Ureter (tissue), 1 donor: ENCODE measurements around the gene BTRC. TPM values are rescaled to one million over a fixed set of nuclear protein-coding genes. Genes with fewer than 3 reads are reported as not detected.

Source experiments
- DNase-seq: peaks from one replicate; pipeline ENCODE4 v3.0.0-alpha.2; 2020; ENCODE audit warnings: low spot score
- total RNA-seq: library from RNA; stranded (reverse); gene quantifications from one replicate; pipeline ENCODE4 v1.2.4, GENCODE V29; 2023
- donor health status: DM: yes; HTN: yes; CAD: no.

The BTRC gene
- total RNA-seq, 1 donor from 2014 or later, result 30.9 TPM

DNA sequence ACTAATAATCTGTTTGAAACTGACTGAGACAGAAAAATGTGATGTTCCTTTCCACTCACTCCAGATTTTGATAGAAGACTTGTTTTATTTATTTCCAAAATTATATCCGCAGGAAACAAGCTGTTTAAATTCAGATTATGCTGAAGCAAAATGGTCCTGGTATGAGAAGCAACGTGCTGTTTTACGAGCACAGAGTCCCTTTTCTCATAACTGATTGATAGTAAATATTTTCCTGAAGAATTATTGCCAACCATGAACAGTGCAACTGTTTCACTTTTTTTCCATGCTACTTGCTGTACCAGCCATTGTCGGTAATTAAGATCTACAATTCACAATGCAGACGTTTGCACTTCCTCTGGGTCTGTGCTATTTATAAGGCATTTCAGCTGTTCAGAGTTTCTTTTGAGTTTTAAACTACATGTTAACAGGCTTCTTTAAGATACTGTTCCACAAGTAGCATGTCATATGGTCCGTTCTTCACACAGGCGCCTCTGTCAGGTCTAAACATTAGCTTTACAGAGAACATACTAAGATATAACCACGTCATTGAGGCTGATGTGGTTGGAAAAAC lies 130.3 kb downstream of the BTRC start:
- DNase-seq, result no peak

DNA sequence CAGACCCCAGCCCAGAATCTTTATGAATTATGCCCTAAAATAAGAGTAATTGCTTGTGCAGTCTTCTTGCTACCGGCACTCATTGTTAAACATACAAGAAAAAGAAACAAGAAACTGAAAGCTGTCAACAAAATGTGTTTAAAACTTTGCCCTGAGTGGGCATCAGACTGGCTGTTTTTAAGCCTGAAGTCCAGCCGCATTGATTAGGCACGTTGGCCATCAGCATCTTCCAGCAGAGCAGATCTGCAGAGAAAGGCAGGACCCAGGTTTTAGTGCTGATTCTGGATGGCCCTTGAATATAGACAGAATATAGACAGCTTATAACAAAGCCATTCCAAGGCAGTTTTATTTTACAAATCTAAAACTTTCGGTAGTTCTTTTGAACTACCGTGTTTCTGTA lies 131.2 kb downstream of the BTRC start:
- no peak for DNase-seq

DNA sequence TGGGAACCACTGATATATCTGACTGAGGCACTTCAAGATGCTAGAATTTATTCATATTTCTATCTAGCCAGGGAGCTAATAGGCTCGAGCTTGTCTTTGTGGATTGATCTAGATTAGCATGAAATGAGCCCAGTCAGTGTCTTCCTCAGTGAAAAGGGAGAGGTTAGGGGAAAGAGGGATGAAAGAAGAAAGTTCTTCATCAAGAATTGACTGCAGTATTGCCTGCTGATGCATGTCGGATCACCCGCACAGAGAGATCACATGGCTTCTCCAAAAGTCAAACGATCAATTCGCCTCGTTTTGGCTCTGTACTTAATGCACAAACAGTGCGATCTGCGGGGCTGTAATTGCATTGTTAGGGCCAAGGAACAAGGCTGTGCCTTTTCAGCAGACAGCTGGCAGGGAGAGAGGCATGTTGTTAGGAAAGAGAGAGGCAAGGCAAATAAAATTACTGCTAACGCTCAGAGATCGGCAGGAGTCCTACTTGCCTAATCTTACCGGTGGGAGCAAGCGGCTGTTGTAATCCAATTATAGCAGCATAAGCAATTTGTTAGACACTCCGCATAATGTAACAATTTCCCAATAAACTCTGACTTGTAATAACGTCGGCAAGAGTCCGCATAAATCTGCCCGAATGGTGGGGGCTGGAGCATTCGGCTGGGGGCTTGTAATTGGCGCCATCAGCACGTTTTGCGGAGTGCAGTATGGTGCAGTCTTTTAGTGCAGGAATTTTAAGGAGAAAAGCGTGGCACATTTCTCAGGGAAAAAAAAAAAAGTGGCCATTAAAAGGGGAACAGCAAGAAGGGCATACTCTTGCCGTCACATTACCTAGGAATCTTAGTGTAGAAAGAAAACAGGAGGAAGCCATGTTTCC lies 132.0 kb downstream of the BTRC start:
- no peak for DNase-seq

DNA sequence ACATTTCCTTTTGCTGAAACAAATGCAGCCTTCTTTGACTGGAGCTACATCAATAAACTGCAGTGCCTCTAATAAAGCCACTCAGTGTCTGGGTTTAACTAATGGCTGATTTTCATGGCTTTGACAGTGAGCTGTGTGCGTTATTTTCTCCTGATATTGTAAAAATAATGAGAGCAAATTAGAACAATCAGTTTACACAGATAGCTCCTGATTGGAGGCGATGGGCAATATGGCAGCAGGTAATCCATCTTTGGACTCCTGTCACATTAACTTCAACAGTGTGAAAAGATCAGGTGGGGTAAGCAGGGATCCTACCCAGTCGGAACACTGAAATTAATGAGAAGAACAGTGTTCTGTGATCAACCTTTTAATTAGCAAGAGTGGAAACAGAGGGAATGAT lies 133.4 kb downstream of the BTRC start:
- DNase-seq, result no peak

DNA sequence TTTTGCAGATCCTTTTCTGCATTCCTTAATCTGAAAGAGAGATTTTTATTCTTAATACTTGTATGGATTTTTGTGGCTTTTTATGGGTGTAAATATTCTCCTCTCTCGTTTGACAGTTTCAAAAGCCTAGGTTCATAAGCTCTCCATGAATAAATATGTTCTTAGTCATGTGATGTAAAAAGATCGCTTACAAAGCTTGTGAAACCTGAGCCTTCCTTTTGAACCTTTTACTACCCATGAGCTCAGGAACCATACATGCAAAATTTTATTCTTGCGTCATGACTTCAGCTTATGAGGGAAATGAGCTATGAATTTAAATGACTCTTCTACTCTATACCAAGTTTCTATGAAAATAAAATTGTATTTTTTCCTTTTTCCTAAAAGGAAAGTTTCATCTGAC lies 135.4 kb downstream of the BTRC start:
- no peak for DNase-seq

DNA sequence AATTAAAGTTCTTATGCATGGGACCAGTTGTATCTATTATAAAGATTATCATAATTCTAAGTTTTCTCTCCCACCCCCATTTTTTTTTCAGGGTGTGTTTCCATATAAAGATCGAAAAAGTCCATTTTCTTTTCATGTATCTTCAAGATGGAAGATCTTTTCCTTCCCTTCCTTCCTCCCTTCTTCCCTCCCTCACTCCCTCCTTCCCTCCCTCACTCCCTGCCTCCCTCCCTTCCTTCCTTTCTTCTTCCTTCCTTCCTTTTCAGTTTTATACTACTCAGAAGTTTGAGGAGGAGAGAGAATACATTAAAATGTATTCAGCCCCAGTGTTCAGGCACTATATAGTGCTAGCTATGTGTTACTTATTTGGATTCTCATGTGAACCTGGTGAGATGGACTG lies 136.1 kb downstream of the BTRC start:
- no peak for DNase-seq

DNA sequence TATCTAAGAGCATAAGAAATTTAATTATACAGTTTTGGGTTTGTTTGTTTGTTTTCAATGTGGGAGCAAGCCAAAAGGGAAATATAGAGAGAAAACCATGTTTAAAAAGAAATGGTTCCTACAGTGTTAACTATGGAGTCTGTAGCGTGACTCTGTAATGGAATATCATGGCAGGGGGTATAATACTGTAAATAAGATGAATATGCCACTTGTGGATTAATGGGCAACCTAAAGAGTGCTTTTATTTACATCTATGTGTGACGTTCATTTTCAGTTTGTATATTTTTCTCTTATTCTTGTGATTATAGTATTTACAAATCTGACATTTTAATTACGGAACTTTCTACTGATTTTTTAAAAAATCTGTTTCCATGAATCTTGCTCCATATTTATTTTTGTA lies 138.2 kb downstream of the BTRC start:
- no peak for DNase-seq

DNA sequence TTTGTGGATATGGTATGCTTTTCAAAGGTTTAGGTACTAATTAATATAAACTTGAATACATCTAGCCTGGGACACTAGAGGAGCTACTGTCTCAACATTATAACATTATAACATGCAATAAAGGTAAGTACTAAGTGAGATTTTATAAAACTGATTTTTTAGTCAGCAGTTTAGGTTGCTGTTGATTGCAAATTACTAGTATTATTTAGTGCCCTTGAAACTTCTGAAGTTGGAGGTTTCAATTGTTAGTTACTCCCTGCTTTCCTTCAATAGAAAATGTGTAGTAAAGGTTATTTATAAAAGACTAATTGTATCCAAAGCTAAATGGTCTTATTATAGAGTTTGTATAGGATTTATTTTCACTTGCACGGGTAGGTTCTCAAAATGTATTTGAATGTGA lies 138.8 kb downstream of the BTRC start:
- no peak for DNase-seq

DNA sequence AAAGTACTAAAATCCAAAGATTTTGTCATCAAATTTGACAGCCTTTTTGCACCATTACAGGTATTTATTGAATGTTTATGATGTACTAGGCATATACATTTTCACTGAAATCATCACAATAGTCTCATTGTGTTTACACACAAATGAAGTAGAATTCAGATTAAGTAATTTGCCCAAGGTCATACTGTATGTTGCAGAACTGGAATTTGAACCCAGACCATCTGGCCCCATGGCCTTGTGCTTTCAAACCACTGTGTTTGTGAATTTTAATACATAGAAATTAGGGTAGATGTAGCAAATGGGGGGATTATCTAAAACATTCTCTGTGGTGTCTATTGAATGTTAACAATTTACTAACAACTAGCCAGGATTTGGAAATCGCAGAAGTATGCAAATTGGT lies 139.3 kb downstream of the BTRC start:
- DNase-seq, result no peak

DNA sequence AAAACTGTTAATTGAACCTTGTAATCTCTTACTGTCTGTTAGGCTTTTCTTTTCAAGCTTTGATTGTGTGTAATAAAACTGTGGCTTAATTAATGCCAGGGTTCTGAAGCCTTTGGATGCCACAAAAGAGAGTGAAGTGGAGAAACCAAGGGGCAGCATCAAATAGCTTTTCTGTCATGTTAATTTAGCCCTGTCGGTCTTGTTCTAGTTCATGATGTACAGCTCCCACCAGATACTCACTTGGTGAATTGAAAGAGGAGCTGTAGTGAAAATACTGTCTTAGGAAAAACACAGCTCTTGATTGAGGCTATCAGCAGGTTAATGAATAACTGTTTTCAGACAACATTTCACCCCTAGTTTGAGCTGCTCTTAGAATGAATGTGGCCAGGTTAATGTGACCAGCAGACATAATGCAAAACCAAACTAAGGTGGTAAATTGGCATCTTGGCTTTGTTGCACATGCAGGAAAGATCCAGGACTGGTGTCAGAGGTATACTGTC lies 139.9 kb downstream of the BTRC start:
- no peak for DNase-seq

DNA sequence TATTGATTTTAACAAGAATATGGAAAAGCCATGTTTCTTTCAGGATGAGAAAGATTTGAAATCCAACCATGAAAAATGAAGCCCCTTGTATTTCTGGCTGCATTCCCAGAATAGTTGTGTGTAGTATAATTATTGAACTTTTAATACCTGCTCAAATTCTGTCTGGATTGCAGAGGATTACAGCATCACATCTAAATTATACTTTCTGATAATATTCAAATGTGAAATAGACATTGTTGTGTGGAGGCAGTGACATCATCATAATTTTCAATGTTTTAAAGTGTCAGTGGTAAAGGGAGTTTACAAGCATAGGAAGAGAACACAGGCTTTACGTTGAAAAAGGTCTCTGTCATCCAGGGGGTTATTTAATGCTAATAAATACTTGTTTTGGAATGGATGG lies 140.7 kb downstream of the BTRC start:
- no peak for DNase-seq

DNA sequence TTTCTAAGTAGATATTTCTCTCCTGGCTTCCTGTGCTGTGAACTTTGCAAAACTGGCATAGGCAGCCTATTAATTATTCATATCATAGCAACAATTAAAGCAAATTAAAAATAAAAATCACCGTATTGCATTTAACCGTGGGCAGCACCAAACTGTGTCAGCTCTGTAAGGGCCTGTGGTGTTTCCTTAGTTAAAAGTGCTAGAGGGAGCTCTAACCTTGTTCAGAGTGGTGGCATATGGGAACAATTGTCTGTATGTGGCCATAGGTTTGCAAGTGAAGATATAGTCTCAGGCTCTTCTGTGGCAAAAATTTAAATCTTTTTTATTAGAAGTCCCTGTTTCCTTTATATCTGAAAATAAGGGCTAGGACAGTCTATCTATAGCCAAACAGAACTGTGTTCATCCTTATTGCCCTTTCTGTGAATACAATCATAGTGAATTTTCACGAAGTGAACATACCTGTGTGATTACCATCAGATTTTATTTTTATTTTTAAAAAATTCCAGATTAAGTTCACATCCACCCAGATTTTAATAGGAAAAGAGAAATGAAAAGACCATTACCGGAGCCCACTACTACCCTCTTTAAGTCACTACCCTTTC lies 141.5 kb downstream of the BTRC start:
- no peak for DNase-seq

DNA sequence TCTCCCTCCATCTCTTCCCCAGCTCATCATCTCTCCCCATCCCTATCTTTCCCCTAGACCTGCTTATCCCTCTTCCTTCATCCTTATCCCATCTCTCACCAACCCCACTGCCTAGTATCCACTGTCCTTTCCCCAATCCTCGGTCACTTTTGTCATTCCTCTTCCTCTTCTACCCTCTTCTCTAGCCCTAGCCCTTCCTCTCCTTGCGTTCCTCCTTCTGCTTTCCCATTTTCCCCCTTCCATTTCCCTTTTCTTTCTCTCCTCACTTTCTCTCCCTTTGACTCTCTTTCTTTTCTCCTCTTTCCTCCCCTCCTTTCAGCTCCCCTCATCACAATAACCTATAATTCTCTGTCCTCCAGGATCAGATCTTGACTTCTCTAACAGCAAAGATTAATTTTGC lies 150.5 kb downstream of the BTRC start:
- DNase-seq, result no peak

DNA sequence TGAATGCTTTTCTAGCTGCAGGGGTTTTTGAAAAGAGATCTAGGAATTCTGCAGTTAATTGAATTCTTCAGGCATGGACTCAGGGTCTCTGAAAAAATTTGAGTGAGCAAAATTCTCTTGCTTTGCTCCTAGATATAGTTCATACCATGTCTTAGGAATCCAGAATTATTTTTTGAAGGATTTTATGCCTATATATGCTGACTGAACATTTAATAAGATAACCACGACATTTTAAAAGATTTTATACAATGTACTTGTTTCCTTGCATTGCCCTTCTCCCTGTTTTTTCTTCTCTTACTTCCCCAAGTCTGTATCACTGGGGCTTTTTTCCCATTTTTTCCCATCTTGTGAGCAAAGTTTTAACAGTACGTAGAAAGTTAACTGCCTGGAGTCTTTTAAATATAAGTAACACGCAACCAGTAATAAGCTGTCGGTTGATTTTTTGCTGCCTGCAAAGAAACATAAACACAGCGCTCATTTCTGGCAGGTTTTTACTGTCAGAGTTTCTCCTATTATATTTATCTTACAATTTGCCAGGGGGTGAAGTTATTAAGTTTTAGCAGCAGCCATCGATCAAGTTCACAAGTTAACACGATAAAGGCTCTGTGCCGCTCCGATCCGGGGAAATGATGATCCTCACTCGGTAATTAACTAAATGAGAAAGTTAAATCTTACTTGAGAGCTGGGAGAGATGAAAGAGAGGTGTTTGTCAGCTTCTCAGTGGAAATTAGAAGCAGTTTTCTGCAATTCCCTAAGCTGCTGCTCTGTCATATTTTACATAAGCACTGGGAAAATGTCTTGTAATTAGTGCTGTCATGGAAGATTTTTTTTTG lies 153.1 kb downstream of the BTRC start:
- DNase-seq, result no peak

DNA sequence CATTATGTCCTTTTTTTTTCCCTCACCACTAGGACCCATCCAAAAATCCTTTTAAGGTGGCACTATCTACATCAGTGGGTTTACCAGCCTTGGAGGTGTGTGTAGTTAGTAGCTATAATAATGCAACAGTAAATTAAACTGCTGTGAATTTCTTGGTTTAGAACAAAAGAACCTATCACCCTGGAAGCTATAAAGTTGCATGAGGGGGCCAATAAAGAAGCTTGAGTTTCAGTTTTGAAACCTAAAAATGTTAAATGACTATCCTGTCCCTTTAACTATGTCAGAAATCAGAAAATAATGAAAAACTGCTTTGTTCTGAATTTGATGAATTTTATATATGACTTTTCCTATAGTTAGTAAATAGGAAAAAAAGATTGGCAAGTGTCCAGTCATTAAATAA lies 153.9 kb downstream of the BTRC start:
- no peak for DNase-seq

DNA sequence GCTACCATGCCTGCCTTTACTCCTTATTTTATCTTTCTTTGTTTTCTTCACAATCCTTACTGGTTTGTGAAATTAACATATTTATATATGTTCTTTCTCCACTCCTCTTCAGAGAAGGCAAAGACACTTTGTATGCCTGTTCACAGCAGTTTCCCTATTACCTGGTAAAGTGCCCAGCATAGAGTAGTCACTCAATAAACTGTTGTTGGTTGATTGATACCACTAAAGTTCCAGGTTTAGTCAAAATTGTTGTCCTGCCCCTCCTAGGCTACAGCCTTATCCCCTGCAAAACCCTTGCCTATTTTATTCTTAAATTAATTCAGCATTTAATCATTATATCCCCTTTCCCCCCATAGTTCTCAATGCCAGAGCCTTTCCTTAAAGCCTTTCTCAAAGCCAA lies 158.0 kb downstream of the BTRC start:
- no peak for DNase-seq

DNA sequence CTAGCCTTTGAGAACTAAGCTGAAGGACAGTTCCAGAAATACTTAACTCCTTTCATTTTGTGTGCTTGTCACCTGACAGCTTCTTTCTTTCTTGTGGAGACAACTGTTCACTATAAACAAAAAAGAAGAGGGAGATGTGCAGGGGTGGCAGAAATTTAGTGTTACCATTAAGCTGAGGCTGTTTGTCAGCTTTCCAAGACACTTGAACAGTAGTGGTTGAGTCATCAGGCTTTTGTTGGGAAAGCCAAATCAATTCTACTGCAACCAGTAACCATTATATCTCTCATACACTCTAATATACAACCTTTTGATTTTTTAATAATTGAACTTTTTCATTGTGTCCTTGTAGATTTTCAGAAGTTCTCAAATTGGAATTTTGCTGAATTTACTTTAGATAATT lies 158.8 kb downstream of the BTRC start:
- DNase-seq, result no peak

DNA sequence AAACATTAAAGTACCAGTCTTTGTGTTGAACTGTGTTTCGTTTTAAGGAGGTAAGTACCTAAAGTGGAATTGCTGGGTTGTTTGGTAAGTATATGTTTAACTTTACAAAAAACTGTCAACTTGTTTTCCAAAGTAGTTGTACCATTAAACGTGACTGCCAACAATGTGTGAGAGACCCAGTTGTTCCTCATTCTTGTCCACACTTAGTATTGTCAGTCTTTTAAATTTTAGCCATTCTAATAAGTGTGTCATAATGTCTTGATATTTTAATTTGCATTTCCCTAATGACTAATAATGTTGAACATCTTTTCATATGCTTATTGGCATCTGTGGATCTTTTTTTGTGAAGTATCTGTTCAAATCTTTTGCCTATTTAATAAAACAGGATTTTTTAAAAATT lies 159.8 kb downstream of the BTRC start:
- DNase-seq, result no peak

DNA sequence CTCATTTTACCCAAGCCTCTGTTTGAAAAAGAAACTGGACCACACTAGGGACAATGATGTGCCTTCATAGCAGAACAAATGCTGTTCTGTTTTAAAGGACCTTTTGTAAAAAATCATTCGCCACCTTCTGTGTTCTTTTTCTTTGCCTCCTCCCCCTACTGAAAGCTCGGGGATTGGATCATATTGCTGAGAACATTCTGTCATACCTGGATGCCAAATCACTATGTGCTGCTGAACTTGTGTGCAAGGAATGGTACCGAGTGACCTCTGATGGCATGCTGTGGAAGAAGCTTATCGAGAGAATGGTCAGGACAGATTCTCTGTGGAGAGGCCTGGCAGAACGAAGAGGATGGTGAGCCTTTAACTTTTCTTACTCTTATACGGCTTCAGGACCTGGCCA lies 171.9 kb downstream of the BTRC start:
- DNase-seq, result no peak

DNA sequence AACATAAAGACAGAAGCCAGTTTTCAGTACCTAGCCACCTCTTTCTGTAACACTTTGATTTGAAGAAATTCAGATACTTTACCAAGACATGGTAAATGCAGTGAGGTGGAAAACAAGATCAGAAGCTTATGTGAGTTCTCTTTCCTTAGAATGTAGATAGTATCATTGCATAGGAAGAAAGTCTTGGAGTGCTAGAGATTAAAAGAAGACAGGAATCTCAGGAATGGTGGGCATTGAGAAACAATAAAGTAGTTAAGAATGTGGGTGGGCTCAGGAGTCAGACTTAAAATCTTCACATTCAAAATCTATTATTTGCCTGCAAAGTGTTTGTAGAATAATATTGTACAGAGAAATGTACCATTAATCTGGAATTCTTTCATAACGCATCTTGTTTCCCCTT lies 175.2 kb downstream of the BTRC start:
- no peak for DNase-seq

DNA sequence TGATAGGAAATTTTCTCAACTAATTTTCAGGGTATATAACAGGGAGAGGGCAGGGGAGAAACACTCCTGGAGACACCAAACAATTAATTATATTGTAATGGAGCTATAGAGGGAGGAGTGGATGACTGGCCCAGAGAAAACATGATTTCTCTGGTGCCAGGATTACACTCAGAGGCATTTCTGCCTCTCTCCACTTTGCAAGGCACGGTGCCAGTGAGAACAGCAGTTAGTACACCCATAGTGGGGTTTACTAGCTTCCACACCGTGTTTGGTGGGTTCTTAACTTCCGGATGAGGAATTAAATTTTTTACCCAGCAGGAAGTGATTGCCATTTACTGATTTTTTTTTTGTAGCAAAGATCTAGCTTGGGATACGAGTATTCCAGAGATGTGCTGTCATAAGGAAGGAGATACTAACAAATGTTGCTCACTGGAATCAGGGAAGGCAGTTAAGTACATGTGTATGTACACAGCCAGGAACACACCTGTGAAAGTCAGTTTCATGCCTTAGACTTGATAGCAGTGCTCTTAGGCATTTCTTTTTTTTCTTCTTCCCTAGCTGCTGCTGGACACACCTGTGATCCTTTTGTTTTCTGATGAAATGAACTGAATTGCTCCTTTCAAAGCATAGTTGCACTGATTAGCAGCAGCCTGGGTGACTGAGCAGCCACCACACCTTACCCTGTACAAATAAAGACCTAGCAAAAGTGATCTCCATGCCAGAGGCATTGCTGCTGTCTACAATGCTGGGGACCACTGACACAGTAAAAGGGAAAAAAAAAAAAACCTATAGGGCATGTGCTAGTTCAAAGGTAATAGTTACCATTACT lies 176.0 kb downstream of the BTRC start:
- DNase-seq, result no peak
